HFF-Myc (cell line): ENCODE data around the gene ADAM21.
"Not testable (repeated sequence)": the region's sequence is repeated elsewhere in the genome, so short reads cannot be mapped to it uniquely, and the experiment has no call there.

ENCODE experiments used
- DNase-seq: peaks from one replicate; pipeline ENCODE4 v3.0.0-alpha.2; 2011; ENCODE audit warnings: low read depth; ENCODE audit errors: extremely low read depth
- H3K4me3 ChIP-seq: replicated peaks from 2 replicates; pipeline ENCODE4 v1.5.1; 2011; ENCODE audit warnings: low read depth, mild to moderate bottlenecking, control low read depth, low read length
- CTCF ChIP-seq: IDR thresholded peaks from 2 replicates; pipeline ENCODE4 v1.5.1; 2012; ENCODE audit warnings: mild to moderate bottlenecking, low read depth, low read length, control low read depth; ENCODE audit errors: missing control alignments

ADAM21 gene

GRCh38 chr14:70451874-70452273 lies at the start of gene ADAM21:
Gene ADAM21, plus strand, starts transcription at chr14:70452174. Its CDS starts 5,326 bp downstream, at chr14:70457500.
- no peak for TF ChIP-seq CTCF
- DNase-seq: no peak
- no peak within 1 kb of the TSS for H3K4me3 ChIP-seq

- DNase-seq: peak; percentile 12
- not testable (repeated sequence) for H3K4me3 ChIP-seq
These were observed 48.6 kb upstream of the ADAM21 start for GRCh38 chr14:70403335-70403734.

- not testable (repeated sequence) for DNase-seq
These were observed 45.8 kb upstream of the ADAM21 start for GRCh38 chr14:70406216-70406615.

GRCh38 chr14:70407621-70408020 lies 44.4 kb upstream of the ADAM21 start:
- no peak for TF ChIP-seq CTCF
- H3K4me3 ChIP-seq: no peak overlapping the region
- DNase-seq: no peak

More at GRCh38 chr14:70406216-70406615, 45.8 kb upstream of the ADAM21 start:
- not testable (repeated sequence) for H3K4me3 ChIP-seq

- H3K4me3 ChIP-seq: peak overlapping the region; percentile 70
- no peak for DNase-seq
- TF ChIP-seq CTCF: no peak
These were observed 36.2 kb upstream of the ADAM21 start for GRCh38 chr14:70415788-70416187.

GRCh38 chr14:70416338-70416724 lies 35.6 kb upstream of the ADAM21 start:
- DNase-seq: no peak
- no peak for TF ChIP-seq CTCF

GRCh38 chr14:70416725-70417349 lies 35.1 kb upstream of the ADAM21 start, which contains the start of gene SYNJ2BP:
Gene SYNJ2BP, minus strand, starts transcription at chr14:70417090. Its CDS starts 127 bp downstream, at chr14:70416963.
- peak within 1 kb of the TSS; percentile 70 for H3K4me3 ChIP-seq
- peak; percentile 41 for DNase-seq
- no peak for TF ChIP-seq CTCF

More at GRCh38 chr14:70416338-70416724, 35.6 kb upstream of the ADAM21 start:
- peak overlapping the region; percentile 70 for H3K4me3 ChIP-seq

GRCh38 chr14:70419270-70419931 lies 32.6 kb upstream of the ADAM21 start:
- H3K4me3 ChIP-seq, DNase-seq: not testable (repeated sequence)
